Stomach smooth muscle (tissue), 2 donors: Measurements from ENCODE around the gene TBCD.
"Not testable (repeated sequence)": the region's sequence is repeated elsewhere in the genome, so short reads cannot be mapped to it uniquely, and the experiment has no call there.

Experiments used
- H3K27ac ChIP-seq: one replicate; pipeline ENCODE4 v1.7.0; 2013; ENCODE audit warnings: mild to moderate bottlenecking, low read length, inconsistent platforms
- H3K27me3 ChIP-seq, 2 donors: one replicate each; pipeline ENCODE4 v1.7.0; 2013; ENCODE audit warnings: low read length in 2 of 2; ENCODE audit not compliant: insufficient read depth in 2 of 2, control insufficient read depth in 1 of 2
- H3K36me3 ChIP-seq, 2 donors: one replicate each; pipeline ENCODE4 v1.7.0; 2013; ENCODE audit warnings: low read length in 2 of 2; ENCODE audit not compliant: control insufficient read depth in 2 of 2, insufficient read depth in 2 of 2
- H3K4me1 ChIP-seq: one replicate; pipeline ENCODE4 v1.7.0; 2013; ENCODE audit warnings: low read length; ENCODE audit not compliant: control insufficient read depth, insufficient read depth
- H3K4me3 ChIP-seq, 2 donors: one replicate each; pipeline ENCODE4 v1.7.0; 2013; ENCODE audit warnings: low read length in 2 of 2
- H3K9ac ChIP-seq, 2 donors: one replicate each; pipeline ENCODE4 v1.7.0; 2013; ENCODE audit warnings: low read length in 2 of 2, mild to moderate bottlenecking in 1 of 2
- H3K9me3 ChIP-seq, 2 donors: one replicate each; pipeline ENCODE4 v1.7.0; 2013; ENCODE audit warnings: low read length in 2 of 2; ENCODE audit not compliant: control insufficient read depth in 2 of 2
- donor health status: healthy.
- donor health status: Pancreatic carcinoma.

Gene TBCD

GRCh38 chr17:82964451-82964850 is 212.6 kb downstream of the TBCD start:
- H3K27ac ChIP-seq, H3K4me3 ChIP-seq, H3K9ac ChIP-seq, H3K36me3 ChIP-seq, H3K27me3 ChIP-seq, H3K9me3 ChIP-seq, H3K4me1 ChIP-seq: not testable (repeated sequence)

DNA sequence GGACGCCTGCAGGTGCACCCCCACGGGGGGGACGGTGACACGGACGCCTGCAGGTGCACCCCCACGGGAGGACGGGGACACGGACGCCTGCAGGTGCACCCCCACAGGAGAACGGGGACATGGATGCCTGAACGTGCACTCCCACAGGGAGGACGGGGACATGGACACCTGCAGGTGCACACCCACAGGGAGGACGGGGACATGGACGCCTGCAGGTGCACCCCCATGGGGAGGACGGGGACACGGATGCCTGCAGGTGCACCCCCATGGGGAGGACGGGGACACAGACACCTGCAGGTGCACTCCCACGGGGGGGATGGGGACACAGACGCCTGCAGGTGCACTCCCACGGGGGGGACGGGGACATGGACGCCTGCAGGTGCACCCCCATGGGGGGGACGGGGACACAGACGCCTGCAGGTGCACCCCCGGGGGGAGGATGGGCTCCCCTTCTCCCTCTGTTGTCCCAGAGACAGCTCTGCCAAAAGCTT is 213.0 kb downstream of the TBCD start:
- H3K27ac ChIP-seq = no peak overlapping the region
- H3K27me3 ChIP-seq = no peaks in the 10 kb centered on the region
- peaks cover 6% of the 10 kb centered on the region for H3K4me1 ChIP-seq
- no peaks in the 10 kb centered on the region for H3K36me3 ChIP-seq
- H3K4me3 ChIP-seq = no peak overlapping the region
- no peaks in the 10 kb centered on the region for H3K9me3 ChIP-seq
- H3K9ac ChIP-seq = no peak overlapping the region

- no peaks in the 10 kb centered on the region for H3K9me3 ChIP-seq
- H3K36me3 ChIP-seq = no peaks in the 10 kb centered on the region
Measured at GRCh38 chr17:82965371-82965770, 213.5 kb downstream of the TBCD start.

GRCh38 chr17:82966415-82966814 is 214.6 kb downstream of the TBCD start:
- H3K36me3 ChIP-seq = no peaks in the 10 kb centered on the region
- H3K4me3 ChIP-seq = no peak overlapping the region
- no peak overlapping the region for H3K9ac ChIP-seq
- no peaks in the 10 kb centered on the region for H3K9me3 ChIP-seq
- H3K27me3 ChIP-seq = no peaks in the 10 kb centered on the region
- no peak overlapping the region for H3K27ac ChIP-seq
- peaks cover 6% of the 10 kb centered on the region for H3K4me1 ChIP-seq

More at GRCh38 chr17:82965371-82965770, 213.5 kb downstream of the TBCD start:
- H3K27ac ChIP-seq = no peak overlapping the region
- peaks cover 6% of the 10 kb centered on the region for H3K4me1 ChIP-seq
- H3K4me3 ChIP-seq = no peak overlapping the region
- H3K27me3 ChIP-seq = no peaks in the 10 kb centered on the region
- no peak overlapping the region for H3K9ac ChIP-seq

GRCh38 chr17:82967268-82968032 is 215.6 kb downstream of the TBCD start:
- Histone ChIP-seq H3K36me3 (no peaks in the 10 kb centered on the region), H3K27ac (no peak overlapping the region), H3K4me3 (no peak overlapping the region), H3K27me3 (no peaks in the 10 kb centered on the region), H3K9ac (no peak overlapping the region), H3K4me1 (peaks cover 6% of the 10 kb centered on the region), H3K9me3 (no peaks in the 10 kb centered on the region)

- not testable (repeated sequence) for H3K27ac ChIP-seq, H3K4me1 ChIP-seq, H3K9ac ChIP-seq, H3K4me3 ChIP-seq, H3K9me3 ChIP-seq, H3K27me3 ChIP-seq, H3K36me3 ChIP-seq
Measured at GRCh38 chr17:82968033-82968841, 216.4 kb downstream of the TBCD start.

DNA sequence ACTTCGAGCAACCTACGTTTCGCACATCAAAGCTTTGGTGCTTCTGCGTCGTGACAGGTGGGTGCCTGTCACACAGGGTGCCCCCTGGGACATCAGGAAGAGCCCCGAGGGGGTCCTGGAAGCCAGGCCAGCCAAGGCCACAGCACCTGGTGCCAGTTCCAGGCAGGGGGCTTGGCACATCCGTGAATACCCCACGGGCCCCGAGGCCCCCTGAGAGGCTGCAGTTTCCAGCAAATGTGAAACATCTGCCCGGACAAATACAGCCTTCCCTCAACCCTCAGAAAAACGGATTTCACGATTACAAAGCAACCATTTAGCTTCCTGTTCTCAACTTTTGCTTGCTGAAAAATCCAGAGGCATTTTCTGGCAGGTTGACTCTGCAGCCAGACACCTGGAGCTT is 218.2 kb downstream of the TBCD start:
- Histone ChIP-seq H3K27ac (no peak overlapping the region), H3K36me3 (no peaks in the 10 kb centered on the region), H3K4me3 (no peak overlapping the region), H3K9me3 (no peaks in the 10 kb centered on the region), H3K4me1 (no peaks in the 10 kb centered on the region), H3K9ac (no peak overlapping the region), H3K27me3 (no peaks in the 10 kb centered on the region)

- Histone ChIP-seq H3K4me3 (no peak overlapping the region), H3K9me3 (no peaks in the 10 kb centered on the region), H3K4me1 (no peaks in the 10 kb centered on the region), H3K36me3 (no peaks in the 10 kb centered on the region), H3K27ac (no peak overlapping the region), H3K27me3 (no peaks in the 10 kb centered on the region), H3K9ac (no peak overlapping the region)
Measured at GRCh38 chr17:82970818-82971590, 219.1 kb downstream of the TBCD start.

DNA sequence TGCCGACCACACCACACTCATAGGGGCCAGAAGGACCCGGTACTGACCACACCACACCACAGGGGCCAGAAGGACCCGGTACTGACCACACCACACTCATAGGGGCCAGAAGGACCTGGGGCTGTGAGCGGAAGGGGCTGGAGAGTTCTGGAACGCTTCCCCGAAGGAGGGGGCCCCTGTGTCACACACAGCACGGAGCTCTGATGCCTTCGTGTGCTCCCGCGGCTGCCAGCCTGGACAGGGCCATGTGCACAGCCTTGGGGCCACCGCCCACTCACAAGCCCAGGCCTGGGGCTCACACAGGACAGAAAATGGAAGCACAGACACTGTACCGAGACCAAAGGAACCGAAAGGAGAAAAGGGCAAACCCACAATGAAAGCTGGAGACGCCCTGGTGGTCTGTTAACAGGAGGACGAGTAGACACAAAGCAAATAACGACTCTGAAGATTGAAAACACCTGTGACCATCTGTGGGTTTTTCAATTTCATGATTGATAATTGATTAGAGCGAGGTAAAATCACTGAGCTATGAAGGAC is 221.0 kb downstream of the TBCD start:
- no peak overlapping the region for H3K27ac ChIP-seq
- no peaks in the 10 kb centered on the region for H3K36me3 ChIP-seq
- H3K4me1 ChIP-seq = no peaks in the 10 kb centered on the region
- no peak overlapping the region for H3K4me3 ChIP-seq
- H3K9ac ChIP-seq = no peak overlapping the region
- H3K27me3 ChIP-seq = no peaks in the 10 kb centered on the region
- H3K9me3 ChIP-seq = no peaks in the 10 kb centered on the region

DNA sequence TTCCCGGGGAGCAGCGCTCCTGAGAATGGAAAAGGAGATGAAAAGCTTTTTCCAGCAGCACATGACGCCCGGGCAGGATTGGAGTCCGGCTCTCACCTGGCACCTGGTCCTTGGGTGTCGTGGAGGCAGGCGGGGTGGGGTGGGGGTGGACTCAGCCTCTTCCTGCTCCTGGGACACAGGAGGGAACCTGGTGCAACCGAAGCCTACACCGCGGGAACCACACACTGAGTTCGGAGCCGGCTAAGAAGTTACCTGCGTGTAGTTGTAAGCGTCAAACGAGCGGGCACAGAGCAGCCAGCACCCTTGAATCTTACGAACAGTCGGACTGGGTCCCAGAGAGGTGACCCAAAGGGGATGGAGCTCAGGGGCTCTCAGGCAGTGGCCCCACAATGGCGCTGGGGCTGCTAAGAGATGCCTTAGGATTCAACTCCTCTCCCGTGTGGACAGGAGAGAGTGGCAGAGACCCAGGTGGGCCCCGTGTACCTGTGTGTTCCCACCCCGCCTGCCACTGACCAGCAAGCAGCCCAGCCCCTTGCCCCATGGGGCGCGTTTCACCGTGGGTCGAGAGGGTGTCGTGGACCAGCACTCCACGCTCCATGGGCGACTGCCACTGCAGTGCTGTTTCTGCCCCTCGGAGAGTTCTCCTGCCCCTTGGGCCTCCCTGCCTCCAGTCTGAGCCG is 221.7 kb downstream of the TBCD start:
- H3K9me3 ChIP-seq = no peaks in the 10 kb centered on the region
- H3K4me1 ChIP-seq = no peaks in the 10 kb centered on the region
- no peaks in the 10 kb centered on the region for H3K36me3 ChIP-seq
- no peaks in the 10 kb centered on the region for H3K27me3 ChIP-seq
- no peak overlapping the region for H3K9ac ChIP-seq
- no peak overlapping the region for H3K27ac ChIP-seq
- H3K4me3 ChIP-seq = no peak overlapping the region
